ENCODE measurements around the gene VILL. TPM values are rescaled to one million over a fixed set of nuclear protein-coding genes. Genes with fewer than 3 reads are reported as not detected.

Gene VILL
- total and polyA plus RNA-seq, 10 donors: 14.4 to 23.4 (median 17.3) TPM

GRCh38 chr3:37968199-37968598 lies 22.4 kb upstream of the VILL start:
- no peaks in the 10 kb centered on the region for H3K9me3 ChIP-seq
- no peaks in the 10 kb centered on the region for H3K27me3 ChIP-seq (replicated peaks in 1 of 7)
- 70 to 81% (median 72%) methylated on average over 9 of the region's 9 CpGs for WGBS, 5 donors
- DNase-seq: no peak
- intact Hi-C loops (cut with DNase I; ENCODE audit: low total_unique reads): loop anchor here (5.0 kb wide), 1 partner anchor 111 kb away; no protein-coding TSS in a partner anchor
- H3K4me1 ChIP-seq: peaks cover 9 to 49% (median 31%) of the 10 kb centered on the region in 6 donors
- H3K27ac ChIP-seq: peak overlapping the region; percentile 5 to 83 (median 68)
- no peak overlapping the region for H3K4me3 ChIP-seq
- H3K36me3 ChIP-seq: peaks cover 0 to 22% (median 0%) of the 10 kb centered on the region in 6 donors
- TF ChIP-seq POLR2AphosphoS5 (IDR thresholded peaks at IDR 0.05) (no peak), POLR2A (IDR thresholded peaks at IDR 0.05) (no peak)
- TF ChIP-seq, protein P1, sequence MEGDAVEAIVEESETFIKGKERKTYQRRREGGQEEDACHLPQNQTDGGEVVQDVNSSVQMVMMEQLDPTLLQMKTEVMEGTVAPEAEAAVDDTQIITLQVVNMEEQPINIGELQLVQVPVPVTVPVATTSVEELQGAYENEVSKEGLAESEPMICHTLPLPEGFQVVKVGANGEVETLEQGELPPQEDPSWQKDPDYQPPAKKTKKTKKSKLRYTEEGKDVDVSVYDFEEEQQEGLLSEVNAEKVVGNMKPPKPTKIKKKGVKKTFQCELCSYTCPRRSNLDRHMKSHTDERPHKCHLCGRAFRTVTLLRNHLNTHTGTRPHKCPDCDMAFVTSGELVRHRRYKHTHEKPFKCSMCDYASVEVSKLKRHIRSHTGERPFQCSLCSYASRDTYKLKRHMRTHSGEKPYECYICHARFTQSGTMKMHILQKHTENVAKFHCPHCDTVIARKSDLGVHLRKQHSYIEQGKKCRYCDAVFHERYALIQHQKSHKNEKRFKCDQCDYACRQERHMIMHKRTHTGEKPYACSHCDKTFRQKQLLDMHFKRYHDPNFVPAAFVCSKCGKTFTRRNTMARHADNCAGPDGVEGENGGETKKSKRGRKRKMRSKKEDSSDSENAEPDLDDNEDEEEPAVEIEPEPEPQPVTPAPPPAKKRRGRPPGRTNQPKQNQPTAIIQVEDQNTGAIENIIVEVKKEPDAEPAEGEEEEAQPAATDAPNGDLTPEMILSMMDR (IDR thresholded peaks at IDR 0.05 in 8 of 11, conservative IDR thresholded peaks at IDR 0.05 in 3 of 11): no peak

DNA sequence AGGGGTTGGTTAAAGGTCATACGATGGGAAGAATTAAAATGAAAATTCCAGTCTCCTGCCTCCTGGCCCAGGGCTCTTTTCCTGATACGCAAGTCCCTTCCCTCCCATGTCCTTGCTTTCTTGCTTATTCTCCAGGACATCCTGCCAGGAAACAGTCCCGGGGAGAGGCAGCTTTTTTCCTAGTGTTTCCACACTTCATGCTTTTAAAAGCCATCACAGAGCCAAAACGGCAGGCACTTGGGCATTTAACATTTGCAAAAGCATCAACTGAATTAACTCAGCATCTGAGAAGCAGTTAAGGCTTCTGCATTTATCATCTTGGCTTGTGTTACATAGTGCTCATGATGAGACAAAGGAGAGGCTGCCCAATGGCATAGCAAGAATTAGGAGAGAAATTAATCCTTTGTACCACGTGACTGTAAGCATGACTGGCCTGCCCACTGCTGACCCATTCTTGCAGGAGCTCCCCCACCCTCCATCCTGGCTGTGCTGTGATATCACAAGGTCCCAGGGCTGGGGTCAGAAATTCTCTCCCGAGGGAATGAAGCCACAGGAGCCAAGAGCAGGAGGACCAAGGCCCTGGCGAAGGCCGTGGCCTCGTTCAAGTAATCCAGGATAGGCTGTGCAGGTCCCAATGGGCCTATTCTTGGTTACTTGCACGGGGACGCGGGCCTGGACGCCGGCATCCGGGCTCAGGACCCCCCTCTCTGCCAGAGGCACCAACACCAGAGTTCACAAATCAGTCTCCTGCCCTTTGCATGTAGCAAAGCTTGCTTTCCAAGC lies 21.6 kb upstream of the VILL start:
- WGBS, 5 donors: 59 to 78% (median 70%) methylated on average over 9 to 15 of the region's 15 CpGs
- peak overlapping the region; percentile 5 to 83 (median 68) for H3K27ac ChIP-seq
- intact Hi-C loops (cut with DNase I; ENCODE audit: low total_unique reads): loop anchor here (5.0 kb wide), 1 partner anchor 112 kb away; no protein-coding TSS in a partner anchor
- peaks cover 0 to 27% (median 0%) of the 10 kb centered on the region in 6 donors for H3K36me3 ChIP-seq
- TF ChIP-seq POLR2A (IDR thresholded peaks at IDR 0.05): no peak
- TF ChIP-seq, protein P1 (IDR thresholded peaks at IDR 0.05 in 8 of 11, conservative IDR thresholded peaks at IDR 0.05 in 3 of 11): no peak
- TF ChIP-seq POLR2AphosphoS5 (IDR thresholded peaks at IDR 0.05): peak in 2 of 3 donors; percentile 40 to 48
- no peaks in the 10 kb centered on the region for H3K9me3 ChIP-seq
- no peak overlapping the region for H3K4me3 ChIP-seq
- H3K4me1 ChIP-seq: peaks cover 9 to 46% (median 32%) of the 10 kb centered on the region in 6 donors
- no peaks in the 10 kb centered on the region for H3K27me3 ChIP-seq (replicated peaks in 1 of 7)
- no peak for DNase-seq

GRCh38 chr3:37969596-37970100 lies 20.9 kb upstream of the VILL start:
- WGBS, 5 donors: 46 to 64% (median 47%) methylated on average over 7 of the region's 7 CpGs

More at GRCh38 chr3:37969596-37970100, 20.9 kb upstream of the VILL start:
- intact Hi-C loops (cut with DNase I; ENCODE audit: low total_unique reads): loop anchor here (5.0 kb wide), 1 partner anchor 112 kb away; no protein-coding TSS in a partner anchor
- H3K27ac ChIP-seq: peak overlapping the region; percentile 5 to 83 (median 68)
- H3K4me3 ChIP-seq: no peak overlapping the region
- TF ChIP-seq POLR2AphosphoS5 (IDR thresholded peaks at IDR 0.05) (peak in 1 of 3 donors; percentile 3), POLR2A (IDR thresholded peaks at IDR 0.05) (no peak)
- TF ChIP-seq, protein P1 (IDR thresholded peaks at IDR 0.05 in 8 of 11, conservative IDR thresholded peaks at IDR 0.05 in 3 of 11): no peak
- H3K4me1 ChIP-seq: peaks cover 9 to 50% (median 34%) of the 10 kb centered on the region in 6 donors
- no peak for DNase-seq
- H3K9me3 ChIP-seq: no peaks in the 10 kb centered on the region
- H3K36me3 ChIP-seq: peaks cover 0 to 31% (median 0%) of the 10 kb centered on the region in 6 donors
- H3K27me3 ChIP-seq (replicated peaks in 1 of 7): no peaks in the 10 kb centered on the region
